C4-2B (cell line): ENCODE results near the gene ADAMTS16.
"Not testable (repeated sequence)": the region's sequence is repeated elsewhere in the genome, so short reads cannot be mapped to it uniquely, and the experiment has no call there.

Experiments used
- H3K27ac ChIP-seq: fragments of 450-650 bp; 2 replicates; pipeline ENCODE4 v1.5.1; 2017
- ZFX ChIP-seq: fragments of 450-650 bp; IDR thresholded peaks from 2 replicates; pipeline ENCODE4 v1.6.1; 2017
- TF ChIP-seq, protein P1 (sequence below): fragments of 450-650 bp; conservative IDR thresholded peaks from 2 replicates; pipeline ENCODE4 v1.5.1; 2017; ENCODE audit warnings: mild to moderate bottlenecking

ADAMTS16 gene

DNA sequence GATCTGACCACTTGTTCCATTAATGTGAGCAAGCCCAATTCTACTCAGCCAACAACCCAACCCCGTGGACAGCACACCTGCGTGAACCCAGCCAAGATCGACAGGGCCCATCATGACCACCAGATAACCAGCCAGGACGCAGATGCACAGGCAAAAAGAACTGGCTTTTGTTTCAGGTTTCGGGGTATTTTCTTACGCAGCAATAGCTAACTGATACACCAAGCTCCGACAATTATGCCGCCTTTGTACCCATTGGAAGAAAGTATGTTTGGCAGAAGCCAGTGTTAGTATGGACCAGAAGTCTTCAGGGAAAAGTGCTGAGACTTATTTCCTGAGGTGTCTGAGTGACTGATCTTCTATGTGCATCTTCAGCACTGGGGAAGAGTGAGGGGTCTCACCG, 6.0 kb upstream of the ADAMTS16 start:
- H3K27ac ChIP-seq, result no peak overlapping the region
- TF ChIP-seq, protein P1, sequence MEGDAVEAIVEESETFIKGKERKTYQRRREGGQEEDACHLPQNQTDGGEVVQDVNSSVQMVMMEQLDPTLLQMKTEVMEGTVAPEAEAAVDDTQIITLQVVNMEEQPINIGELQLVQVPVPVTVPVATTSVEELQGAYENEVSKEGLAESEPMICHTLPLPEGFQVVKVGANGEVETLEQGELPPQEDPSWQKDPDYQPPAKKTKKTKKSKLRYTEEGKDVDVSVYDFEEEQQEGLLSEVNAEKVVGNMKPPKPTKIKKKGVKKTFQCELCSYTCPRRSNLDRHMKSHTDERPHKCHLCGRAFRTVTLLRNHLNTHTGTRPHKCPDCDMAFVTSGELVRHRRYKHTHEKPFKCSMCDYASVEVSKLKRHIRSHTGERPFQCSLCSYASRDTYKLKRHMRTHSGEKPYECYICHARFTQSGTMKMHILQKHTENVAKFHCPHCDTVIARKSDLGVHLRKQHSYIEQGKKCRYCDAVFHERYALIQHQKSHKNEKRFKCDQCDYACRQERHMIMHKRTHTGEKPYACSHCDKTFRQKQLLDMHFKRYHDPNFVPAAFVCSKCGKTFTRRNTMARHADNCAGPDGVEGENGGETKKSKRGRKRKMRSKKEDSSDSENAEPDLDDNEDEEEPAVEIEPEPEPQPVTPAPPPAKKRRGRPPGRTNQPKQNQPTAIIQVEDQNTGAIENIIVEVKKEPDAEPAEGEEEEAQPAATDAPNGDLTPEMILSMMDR, result no peak
- TF ChIP-seq ZFX, result no peak

GRCh38 chr5:5135957-5136676, 4.0 kb upstream of the ADAMTS16 start:
- TF ChIP-seq ZFX, result no peak
- TF ChIP-seq, protein P1, result no peak
- no peak overlapping the region for H3K27ac ChIP-seq

GRCh38 chr5:5137851-5138250, 2.3 kb upstream of the ADAMTS16 start:
- H3K27ac ChIP-seq, result not testable (repeated sequence)

GRCh38 chr5:5139336-5139776, 774 bp upstream of the ADAMTS16 start:
- TF ChIP-seq, protein P1, result no peak
- TF ChIP-seq ZFX, result no peak
- H3K27ac ChIP-seq, result no peak overlapping the region

DNA sequence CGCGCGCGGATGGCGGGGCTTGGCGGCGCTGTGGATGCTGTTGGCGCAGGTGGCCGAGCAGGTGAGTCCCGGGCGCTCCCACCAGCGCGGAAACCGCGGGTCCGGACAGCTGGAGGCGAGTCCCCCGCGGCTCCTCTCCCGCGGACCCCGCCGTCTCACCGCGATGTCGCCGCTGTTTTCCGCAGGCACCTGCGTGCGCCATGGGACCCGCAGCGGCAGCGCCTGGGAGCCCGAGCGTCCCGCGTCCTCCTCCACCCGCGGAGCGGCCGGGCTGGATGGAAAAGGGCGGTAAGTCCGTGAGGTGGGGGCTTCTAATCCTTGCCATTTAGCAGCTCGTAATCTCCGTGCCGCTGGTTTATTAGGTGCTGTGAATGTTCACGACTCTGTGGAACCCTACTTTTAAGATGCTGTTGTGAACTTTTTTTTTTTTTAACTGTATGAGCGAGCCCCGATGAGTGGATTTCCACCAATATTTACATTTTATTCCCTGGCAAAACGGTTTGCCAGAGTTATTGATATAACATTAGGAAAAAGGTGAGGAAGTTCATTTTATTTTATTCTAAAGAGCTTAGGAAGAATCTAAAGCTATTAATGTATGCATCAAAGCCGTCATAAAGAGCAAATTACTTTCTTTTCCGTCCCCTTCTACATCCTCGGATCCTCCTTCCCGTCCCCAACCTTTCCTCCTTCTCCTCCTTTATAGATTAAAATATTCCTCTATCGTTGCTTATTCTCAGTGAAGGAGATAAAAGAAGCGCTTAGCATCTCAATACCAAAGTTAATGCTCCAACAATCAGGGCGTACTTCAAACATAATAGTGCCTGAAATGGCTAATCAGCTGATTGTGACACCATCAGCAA, 579 bp downstream of the ADAMTS16 start:
- H3K27ac ChIP-seq, result no peak overlapping the region
- TF ChIP-seq, protein P1, result no peak
- no peak for TF ChIP-seq ZFX

- H3K27ac ChIP-seq, result no peak overlapping the region
- no peak for TF ChIP-seq ZFX
- TF ChIP-seq, protein P1, result no peak
Observed at GRCh38 chr5:5141339-5141599, 1.1 kb downstream of the ADAMTS16 start.

DNA sequence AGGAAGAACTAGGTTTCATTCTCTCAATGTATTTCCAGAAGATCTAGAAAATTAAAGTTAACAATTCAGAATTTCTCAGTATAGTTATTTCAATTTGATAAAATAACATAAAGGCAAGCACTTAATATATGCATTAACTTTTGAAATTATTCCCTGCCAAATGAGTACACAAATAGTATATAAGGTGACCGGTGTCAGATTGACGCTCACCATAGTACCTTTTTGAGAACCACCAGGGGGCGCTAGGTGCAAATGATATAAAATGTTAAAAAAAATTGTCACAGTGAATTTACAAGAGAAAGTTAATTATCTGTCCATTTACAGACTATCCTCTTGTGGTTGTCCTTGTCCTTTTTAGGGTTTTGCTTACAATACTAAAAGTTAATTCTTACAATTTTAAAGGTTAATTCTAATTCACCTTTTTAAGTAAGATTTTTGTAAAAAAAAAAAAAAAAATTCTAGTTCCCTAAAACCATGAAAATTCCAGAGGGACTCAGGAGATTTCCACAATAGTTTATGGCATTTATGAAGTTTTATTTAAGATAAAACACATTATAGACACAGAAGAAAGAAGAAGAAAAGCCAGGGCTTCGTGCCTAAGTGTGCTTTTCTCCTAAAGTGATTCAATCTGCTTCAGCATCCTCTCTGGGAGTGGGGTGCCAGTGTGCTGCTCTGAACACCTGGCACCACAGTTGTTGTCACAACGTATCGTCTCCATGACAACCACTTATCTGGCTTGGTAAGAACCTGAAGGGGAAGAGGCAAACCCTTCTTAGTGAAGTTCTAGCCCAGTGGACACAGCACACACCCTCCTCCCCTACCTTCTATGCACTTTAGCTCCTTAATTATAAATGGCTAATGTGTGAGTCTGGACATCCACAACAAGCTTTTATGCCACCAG, 1.7 kb downstream of the ADAMTS16 start:
- no peak overlapping the region for H3K27ac ChIP-seq

More for the DNA sequence above, 1.7 kb downstream of the ADAMTS16 start:
- no peak for TF ChIP-seq ZFX
- TF ChIP-seq, protein P1, result peak; percentile 83
